Eye (tissue), 1 donor: Measurements from ENCODE around the gene PRKCA.
A peak's percentile ranks its signal among the peaks of the same experiment; 100 is the strongest.

Experiments used
- DNase-seq: peaks from one replicate; pipeline ENCODE4 v3.0.0-alpha.2; 2015

The PRKCA gene

GRCh38 chr17:66833201-66833600 lies 530.8 kb downstream of the PRKCA start:
- DNase-seq, result no peak

GRCh38 chr17:66834426-66834918 lies 532.1 kb downstream of the PRKCA start:
- DNase-seq, result no peak

GRCh38 chr17:66834919-66835454 lies 532.6 kb downstream of the PRKCA start, which contains the start of gene CACNG5:
Gene CACNG5 (plus strand): TSS chr17:66835117. CDS start chr17:66877333, 42,216 bp downstream.
- peak; percentile 69 for DNase-seq

- DNase-seq, result peak; percentile 48
Measured at GRCh38 chr17:66835476-66835875, 533.1 kb downstream of the PRKCA start.

- no peak for DNase-seq
Measured at GRCh38 chr17:66836063-66837005, 533.9 kb downstream of the PRKCA start.

GRCh38 chr17:66837226-66837625 lies 534.8 kb downstream of the PRKCA start:
- DNase-seq, result no peak

GRCh38 chr17:66837885-66838665 lies 535.7 kb downstream of the PRKCA start:
- DNase-seq, result no peak

GRCh38 chr17:66839616-66840015 lies 537.2 kb downstream of the PRKCA start:
- DNase-seq, result no peak

GRCh38 chr17:66840061-66840460 lies 537.6 kb downstream of the PRKCA start:
- peak; percentile 50 for DNase-seq

- no peak for DNase-seq
Measured at GRCh38 chr17:66841328-66841727, 538.9 kb downstream of the PRKCA start.

GRCh38 chr17:66841744-66842143 lies 539.3 kb downstream of the PRKCA start:
- no peak for DNase-seq

- no peak for DNase-seq
Measured at GRCh38 chr17:66842505-66842904, 540.1 kb downstream of the PRKCA start.

- no peak for DNase-seq
Measured at GRCh38 chr17:66842959-66843358, 540.5 kb downstream of the PRKCA start.

GRCh38 chr17:66843627-66844026 lies 541.2 kb downstream of the PRKCA start:
- peak; percentile 61 for DNase-seq

- DNase-seq, result no peak
Measured at GRCh38 chr17:66847704-66848103, 545.3 kb downstream of the PRKCA start.

GRCh38 chr17:66848496-66848895 lies 546.1 kb downstream of the PRKCA start:
- no peak for DNase-seq

- peak; percentile 53 for DNase-seq
Measured at GRCh38 chr17:66849032-66849655, 546.7 kb downstream of the PRKCA start.

GRCh38 chr17:66849851-66850580 lies 547.6 kb downstream of the PRKCA start:
- no peak for DNase-seq

- DNase-seq, result no peak
Measured at GRCh38 chr17:66850692-66851091, 548.3 kb downstream of the PRKCA start.

GRCh38 chr17:66855204-66855603 lies 552.8 kb downstream of the PRKCA start:
- no peak for DNase-seq

GRCh38 chr17:66858226-66859083 lies 556.0 kb downstream of the PRKCA start:
- DNase-seq, result peak; percentile 67
